GM18508 (cell line): Measurements from ENCODE around the gene TMX3.

Source experiments
- ATAC-seq: cut with Tn5 transposase; IDR thresholded peaks from one replicate; pipeline ENCODE4 v1.9.1; 2021; ENCODE audit warnings: moderate number of reproducible peaks; ENCODE audit not compliant: insufficient read depth, unreplicated experiment

The TMX3 gene

DNA sequence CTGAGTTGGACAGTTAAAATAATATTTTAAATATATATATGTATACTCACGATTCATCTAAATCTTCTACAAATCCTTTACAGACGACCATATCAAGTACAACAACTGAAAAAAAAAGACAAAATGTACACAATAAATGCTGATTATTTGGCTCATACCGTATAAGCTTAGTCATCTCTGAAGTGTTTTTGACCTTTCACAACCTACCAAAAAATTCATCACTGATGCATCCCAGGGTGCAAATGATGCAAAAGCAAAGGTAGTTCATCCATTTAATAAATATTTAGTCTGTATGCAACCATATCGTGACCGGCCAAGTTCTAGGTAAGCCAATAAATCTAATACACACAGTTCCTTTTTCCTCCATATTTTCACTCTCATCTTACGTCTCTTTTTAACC is 1.1 kb downstream of the TMX3 start:
- ATAC-seq: no peak

DNA sequence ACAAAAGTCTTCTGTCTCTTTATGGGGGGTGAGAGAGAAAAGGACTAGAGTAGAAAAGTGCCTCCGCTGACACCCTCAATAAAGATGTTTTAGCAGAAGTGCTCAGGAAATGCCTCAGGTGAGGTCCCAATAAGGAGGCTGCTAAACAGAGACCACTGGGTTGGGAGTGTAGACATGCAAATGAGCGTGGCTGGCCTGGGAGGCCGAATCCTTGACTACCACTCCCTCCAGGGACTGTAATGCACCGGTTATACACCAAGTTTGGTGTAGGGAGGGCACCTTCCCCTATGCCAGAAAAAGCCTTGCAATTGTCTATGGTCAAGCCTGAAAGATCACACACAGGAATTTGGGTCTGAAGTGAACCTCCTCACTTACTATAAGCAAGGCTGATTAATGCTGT is 1.8 kb downstream of the TMX3 start:
- no peak for ATAC-seq

DNA sequence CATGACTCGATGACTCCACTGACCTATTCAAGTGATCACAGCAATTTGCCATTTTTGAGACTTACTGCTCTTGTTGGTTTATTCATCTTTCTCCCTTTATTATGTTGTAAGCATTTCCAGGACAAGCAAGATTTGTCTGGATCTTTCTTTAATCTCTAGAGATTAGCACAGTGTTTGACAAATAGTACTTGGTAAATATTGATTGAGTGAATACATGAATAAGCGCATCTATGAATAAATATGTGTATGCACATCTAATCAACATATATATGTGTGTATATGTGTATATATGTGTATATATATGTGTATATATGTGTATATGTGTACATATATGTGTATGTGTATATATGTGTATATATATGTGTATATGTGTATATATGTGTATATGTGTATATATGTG is 7.3 kb downstream of the TMX3 start:
- no peak for ATAC-seq

DNA sequence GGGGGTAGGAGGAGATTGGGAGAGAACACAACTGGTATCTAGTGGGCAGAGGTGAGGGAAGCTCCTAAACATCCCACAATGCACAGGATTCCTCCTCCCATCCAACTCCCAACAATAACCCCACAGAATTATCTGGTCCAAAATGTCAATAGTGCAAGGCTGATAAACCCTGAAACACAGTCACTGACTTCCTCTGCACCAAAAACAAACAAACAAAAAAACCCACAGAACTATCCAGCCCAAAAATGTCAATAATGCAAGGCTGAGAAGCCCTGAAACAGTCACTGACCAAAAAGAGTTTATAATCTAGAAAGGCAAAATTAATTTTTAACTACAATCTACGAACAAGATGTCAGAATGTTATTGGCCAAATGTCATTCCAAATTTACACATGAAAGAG is 9.8 kb downstream of the TMX3 start:
- no peak for ATAC-seq

DNA sequence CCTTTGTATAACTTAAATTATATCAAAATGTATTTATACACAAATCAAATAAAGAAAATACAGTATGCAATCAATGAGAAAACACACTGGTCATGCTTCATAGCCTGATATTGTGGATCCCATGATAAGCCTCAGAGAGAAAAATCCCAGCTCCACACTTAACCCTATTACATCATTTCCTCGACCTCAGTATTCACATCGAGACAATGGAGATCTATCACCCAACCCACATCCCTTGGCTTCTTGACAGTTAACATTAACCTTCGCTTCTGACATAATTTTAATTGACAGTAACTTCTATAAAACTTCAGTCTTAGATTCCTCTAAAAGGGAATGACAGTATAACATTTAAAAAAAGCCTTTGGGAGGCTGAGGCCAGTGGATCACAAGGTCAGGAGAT is 11.6 kb downstream of the TMX3 start:
- no peak for ATAC-seq

GRCh38 chr18:68701353-68701752 is 13.6 kb downstream of the TMX3 start:
- ATAC-seq: no peak

GRCh38 chr18:68699043-68699442 is 15.9 kb downstream of the TMX3 start:
- ATAC-seq: no peak

DNA sequence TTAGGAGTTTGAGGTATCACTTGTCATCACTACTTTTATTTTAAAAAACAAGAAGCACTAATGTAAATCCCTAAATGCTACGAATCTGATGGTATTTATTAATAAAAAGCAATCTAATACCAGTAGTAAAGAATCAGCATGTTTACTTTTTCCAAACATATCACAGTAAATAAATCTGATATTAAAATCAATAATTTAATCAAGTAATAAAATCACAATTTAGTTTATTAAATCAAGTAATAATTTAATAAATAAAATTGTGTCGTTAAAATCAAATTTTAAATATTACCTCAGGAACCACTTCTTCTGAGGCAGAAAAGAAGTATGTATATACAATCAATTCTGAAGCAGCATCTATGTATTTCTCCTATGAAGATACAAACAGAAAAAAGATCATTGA is 18.0 kb downstream of the TMX3 start:
- ATAC-seq: no peak

GRCh38 chr18:68694316-68694715 is 20.6 kb downstream of the TMX3 start:
- ATAC-seq: no peak

GRCh38 chr18:68693091-68693815 is 21.7 kb downstream of the TMX3 start:
- ATAC-seq: no peak

DNA sequence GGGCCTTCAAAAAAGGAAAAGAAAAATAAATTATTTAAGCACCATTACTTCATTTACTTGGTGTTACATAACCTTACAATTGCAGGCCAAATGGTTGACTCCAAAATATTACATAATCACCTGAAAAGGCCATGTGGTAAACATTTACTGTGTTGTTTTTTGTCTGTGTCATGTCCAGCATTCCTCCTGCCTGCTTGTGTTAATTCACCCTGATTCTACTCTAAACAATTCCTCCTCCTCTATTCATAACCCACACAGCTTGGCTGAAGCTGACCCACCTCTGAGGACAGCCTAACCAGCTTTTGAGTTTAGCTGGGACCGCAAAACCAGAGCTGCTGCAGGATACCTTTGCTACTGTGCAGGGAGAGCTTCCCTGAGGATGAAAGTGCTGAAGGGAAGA is 35.4 kb downstream of the TMX3 start:
- ATAC-seq: no peak

GRCh38 chr18:68676913-68677312 is 38.0 kb downstream of the TMX3 start:
- no peak for ATAC-seq

DNA sequence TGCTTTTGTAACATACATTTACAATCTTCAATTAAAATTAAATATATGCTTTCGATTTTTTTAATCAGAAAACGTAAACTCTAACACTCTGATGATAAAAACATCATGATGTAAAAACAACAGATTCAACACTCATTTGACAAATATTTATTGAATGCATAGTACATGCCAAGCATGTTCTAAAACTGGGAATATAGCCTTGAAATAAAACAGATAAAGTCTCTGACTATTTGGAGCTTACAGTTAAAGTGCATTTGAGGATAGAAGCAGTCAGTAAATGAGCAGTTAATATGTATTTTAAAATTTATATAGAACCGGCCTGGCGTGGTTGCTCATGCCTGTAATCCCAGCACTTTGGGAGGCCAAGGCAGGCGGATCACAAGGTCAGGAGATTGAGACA is 47.8 kb downstream of the TMX3 start:
- ATAC-seq: no peak

DNA sequence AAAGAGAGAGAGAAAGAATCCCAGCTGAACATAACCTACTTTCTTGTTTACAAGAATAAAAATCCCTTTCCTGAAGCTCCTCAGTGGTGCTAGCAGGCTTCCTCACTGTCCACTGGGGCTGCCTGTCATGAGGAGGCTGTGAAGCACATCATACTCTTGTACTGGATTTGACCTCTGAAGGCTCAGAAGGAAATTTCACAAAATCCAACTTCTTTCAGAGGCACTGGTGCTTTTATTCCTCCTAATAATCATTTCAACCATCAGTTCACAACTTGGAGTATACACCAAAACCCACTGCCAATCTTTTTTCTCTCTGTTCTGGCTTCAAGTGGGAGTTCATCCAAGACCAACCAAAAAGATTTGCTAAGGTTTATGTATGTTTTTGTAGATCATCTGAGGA is 48.5 kb downstream of the TMX3 start:
- ATAC-seq: no peak

DNA sequence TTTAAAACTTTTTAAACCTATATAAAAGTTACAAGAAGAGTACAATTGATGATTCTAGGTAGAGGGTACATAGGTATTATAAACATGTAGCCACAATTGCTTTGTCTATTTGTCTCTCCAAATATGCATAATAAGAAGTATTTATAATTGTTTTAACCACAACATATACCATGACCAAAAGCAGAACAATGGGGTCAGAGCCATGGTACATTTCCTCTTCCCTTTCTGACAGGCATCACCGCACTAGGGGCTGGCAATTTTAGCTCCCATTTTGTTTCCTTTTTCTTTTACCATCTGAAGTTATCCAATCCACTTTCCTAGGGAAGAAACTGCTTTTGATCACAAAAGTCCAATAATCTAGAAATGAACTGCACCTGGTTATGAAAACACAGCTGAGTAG is 49.3 kb downstream of the TMX3 start:
- no peak for ATAC-seq

DNA sequence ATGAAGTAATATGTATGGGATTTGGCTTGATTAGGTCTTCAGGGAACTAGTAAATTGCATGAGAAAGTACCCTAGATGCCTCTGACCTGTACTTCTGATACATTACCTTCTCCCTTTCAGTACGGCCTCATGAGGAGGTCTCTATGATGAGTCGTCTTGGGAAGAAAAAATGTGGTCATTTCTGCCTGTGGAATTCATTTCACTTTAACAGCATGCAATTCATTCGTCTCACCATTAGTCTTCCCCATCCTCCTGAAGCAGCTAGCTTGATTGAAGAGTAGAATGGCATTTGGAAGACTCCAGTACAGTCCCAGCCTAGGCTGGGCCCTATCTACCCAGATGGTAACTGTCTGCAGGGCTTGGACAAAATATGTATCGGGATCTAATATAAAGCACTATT is 52.2 kb downstream of the TMX3 start:
- ATAC-seq: no peak

GRCh38 chr18:68660354-68661183 is 54.3 kb downstream of the TMX3 start:
- no peak for ATAC-seq

- ATAC-seq: no peak
Measured at GRCh38 chr18:68648191-68648590, 66.7 kb downstream of the TMX3 start.

DNA sequence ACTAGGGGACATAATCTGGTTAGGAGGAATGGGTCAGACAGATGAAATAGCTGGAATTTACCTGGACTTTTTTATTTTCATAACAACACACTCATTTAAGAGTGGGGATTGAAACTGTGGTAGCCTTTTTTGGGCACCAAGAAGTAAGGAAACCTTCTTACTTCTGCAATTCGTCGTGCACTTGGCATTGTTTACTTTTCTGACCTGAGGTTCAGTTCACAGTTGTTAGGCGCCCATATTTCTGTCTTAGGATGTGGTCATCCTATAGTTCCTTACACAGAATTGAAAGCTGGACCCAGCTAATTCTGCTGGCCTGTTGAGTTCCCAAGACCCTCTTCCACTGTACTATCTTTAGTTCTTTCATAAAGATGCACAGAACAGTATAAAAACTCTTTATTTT is 72.9 kb downstream of the TMX3 start:
- ATAC-seq: no peak

DNA sequence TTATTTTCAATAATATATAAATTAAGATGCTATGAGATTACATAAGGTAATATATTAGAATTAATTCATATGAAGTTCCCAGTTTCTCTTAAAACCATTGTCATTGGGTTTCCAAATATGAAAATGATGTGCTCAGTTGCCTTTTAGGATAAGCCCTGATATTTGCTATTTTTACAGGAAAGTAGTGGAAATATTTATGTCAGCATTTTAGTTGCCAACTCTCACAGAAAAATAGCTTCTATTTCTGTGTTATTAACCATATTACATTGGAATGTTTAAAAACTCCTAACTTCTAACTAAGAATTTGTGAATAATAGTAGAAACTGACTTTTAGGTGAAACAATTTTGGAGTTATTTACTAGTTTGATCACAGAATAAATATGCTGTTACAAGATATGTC is 74.0 kb downstream of the TMX3 start:
- no peak for ATAC-seq

DNA sequence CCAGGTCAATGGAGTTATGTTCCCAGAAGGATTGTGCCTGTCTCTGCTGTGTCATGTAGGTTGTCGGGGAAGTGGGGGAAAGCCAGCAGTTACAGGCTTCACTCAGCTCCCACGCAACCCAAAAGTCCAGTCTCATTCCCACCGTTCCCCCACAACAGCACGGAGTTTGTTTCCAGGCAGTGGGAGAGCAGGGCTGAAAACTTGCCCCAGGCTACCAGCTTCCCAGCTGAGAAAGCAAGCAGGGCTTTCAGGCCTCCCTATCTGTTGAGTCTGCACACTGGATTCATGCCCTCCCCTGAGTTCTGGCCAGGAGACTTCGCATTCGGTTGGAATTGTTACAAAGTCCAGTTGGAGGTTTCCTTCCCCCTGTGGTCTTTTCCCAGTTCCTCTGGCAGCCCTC is 76.3 kb downstream of the TMX3 start:
- ATAC-seq: no peak

DNA sequence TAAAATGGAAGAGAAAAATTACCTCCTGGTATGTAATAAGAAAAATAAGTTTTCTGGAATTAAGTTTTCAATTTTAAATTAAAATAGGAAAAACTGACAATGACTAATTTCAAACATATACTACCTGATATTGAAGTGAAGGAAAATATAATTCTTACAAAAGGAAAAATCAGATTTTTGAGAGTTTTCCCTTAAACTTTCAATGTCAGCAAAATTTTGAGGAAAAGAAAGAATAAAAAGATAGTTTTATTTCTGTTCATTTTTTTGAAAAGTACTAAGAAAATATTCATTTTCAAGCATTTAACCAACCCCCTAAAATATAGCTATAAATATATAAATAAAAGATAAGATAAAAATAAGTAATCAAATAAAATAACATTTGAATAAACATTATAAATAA is 87.1 kb downstream of the TMX3 start:
- no peak for ATAC-seq
